Measurements from ENCODE around the gene KDM5C. TPM values are rescaled to one million over a fixed set of nuclear protein-coding genes. Genes with fewer than 3 reads are reported as not detected.

KDM5C gene
- total and polyA plus RNA-seq, 2 of the 8 experiments (the other 6 are each of a cell fraction or from before 2014, with no cell fraction given) = 42.4 to 82.2 TPM

DNA sequence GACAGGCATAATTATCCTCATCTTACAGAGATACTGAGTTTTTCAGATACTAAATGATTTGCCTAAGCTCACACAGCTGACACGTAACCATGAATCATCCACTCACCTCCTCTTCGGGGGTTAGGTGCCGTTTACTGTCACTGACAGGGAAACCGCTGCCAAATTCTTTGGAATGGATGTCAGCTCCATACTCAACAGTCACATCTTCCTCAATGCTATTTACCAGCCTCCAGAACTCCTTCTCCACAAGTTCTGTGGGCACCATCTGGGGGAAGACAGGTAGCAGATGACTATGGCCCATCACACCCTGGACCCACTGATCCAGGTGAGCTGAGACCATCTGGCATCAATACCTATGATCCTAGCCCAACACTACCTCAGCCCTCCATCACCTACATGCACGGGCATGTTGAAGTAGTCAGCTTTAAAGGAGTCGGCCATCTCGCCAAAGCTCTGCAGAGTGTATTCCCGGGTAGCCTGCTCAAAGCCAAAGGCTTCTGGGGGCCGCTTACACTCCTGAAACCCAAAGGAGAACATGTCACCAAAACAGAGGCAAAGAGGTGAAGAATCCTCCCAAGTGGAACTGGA, 13.5 kb downstream of the KDM5C start:
- H2BK12ac ChIP-seq (ENCODE audit: low read depth, low read length) = no peak overlapping the region
- no peak overlapping the region for H2BK5ac ChIP-seq (ENCODE audit: low read depth, low read length)
- CTCF ChIA-PET (ENCODE audit: partially characterized antibody) = no interaction called here
- no peak overlapping the region for H3K27ac ChIP-seq (ENCODE audit: low read depth, low read length)
- H3K4ac ChIP-seq (replicated peaks; ENCODE audit: insufficient read length, low read depth, low read length) = no peak overlapping the region
- H3K23ac ChIP-seq (ENCODE audit: insufficient read length) = no peak overlapping the region
- no peaks in the 10 kb centered on the region for H3K79me1 ChIP-seq (ENCODE audit: low read depth, low read length)
- no peak overlapping the region for H2BK15ac ChIP-seq (ENCODE audit: low read length)
- no peak overlapping the region for H2BK20ac ChIP-seq (ENCODE audit: low read length)
- H3K9ac ChIP-seq (replicated peaks in 1 of 4; ENCODE audit: extremely low read depth in 1 of 4, low read depth in 3 of 4, low read length in 3 of 4) = no peak overlapping the region
- H3K23me2 ChIP-seq (ENCODE audit: low read depth, low read length) = no peaks in the 10 kb centered on the region
- H3K4me3 ChIP-seq (ENCODE audit: extremely low read depth in 1 of 4, insufficient read depth in 2 of 4, low read depth in 3 of 4, low read length in 4 of 4) = no peak overlapping the region
- no peaks in the 10 kb centered on the region for H3K4me1 ChIP-seq (replicated peaks in 1 of 4; ENCODE audit: control insufficient read depth in 3 of 4, insufficient read depth in 4 of 4, low read length in 3 of 4)
- no peak overlapping the region for H3K4me2 ChIP-seq (ENCODE audit: insufficient read depth in 1 of 2, low read depth in 2 of 2, low read length in 2 of 2)
- no peak overlapping the region for H3K56ac ChIP-seq (replicated peaks; ENCODE audit: insufficient read length, low read depth, low read length)
- H2AFZ ChIP-seq (ENCODE audit: low read length) = no peak overlapping the region
- H4K91ac ChIP-seq (replicated peaks; ENCODE audit: insufficient read length, low read length) = no peak overlapping the region
- no peak overlapping the region; the same call in 1 of the 2 replicates for H4K8ac ChIP-seq (ENCODE audit: extremely low read depth, insufficient read depth, low read length)
- WGBS, 2 experiments (ENCODE audit: extremely low coverage in 1 of 2, insufficient coverage in 1 of 2, insufficient read length in 1 of 2, insufficient replicate concordance in 2 of 2, low coverage in 1 of 2, low lambda C conversion rate in 2 of 2, missing lambda C conversion rate in 1 of 2) = 97% methylated on average over 8 of the region's 9 CpGs; no CpG with 5 or more reads in 1 of the 2 experiments
- H3K79me2 ChIP-seq (ENCODE audit: control insufficient read depth in 1 of 2, insufficient read depth in 2 of 2, low read length in 2 of 2) = no peaks in the 10 kb centered on the region
- POLR2A ChIA-PET (ENCODE audit: partially characterized antibody) = no interaction called here
- no peak overlapping the region for H3K18ac ChIP-seq (ENCODE audit: extremely low read depth, low read length)
- peaks cover 0 to 2% of the 10 kb centered on the region in 2 experiments for H4K20me1 ChIP-seq (replicated peaks in 1 of 2; ENCODE audit: control insufficient read depth in 1 of 2, insufficient read depth in 2 of 2, low read length in 2 of 2)
- H2AK5ac ChIP-seq (ENCODE audit: low read depth, low read length) = no peak overlapping the region
- no peak overlapping the region for H4K5ac ChIP-seq (ENCODE audit: insufficient read length, low read depth, low read length)
- no peaks in the 10 kb centered on the region for H3K27me3 ChIP-seq (replicated peaks in 1 of 4; ENCODE audit: control insufficient read depth in 3 of 4, extremely low read depth in 1 of 4, insufficient read depth in 3 of 4, low read length in 3 of 4)
- no peak for FAIRE-seq
- no peak overlapping the region for H3K14ac ChIP-seq (ENCODE audit: insufficient read length)
- peaks cover 27 to 70% (median 53%) of the 10 kb centered on the region in 4 experiments for H3K36me3 ChIP-seq (ENCODE audit: control insufficient read depth in 2 of 4, insufficient read depth in 4 of 4, low read length in 3 of 4)
- no peak overlapping the region for H2BK120ac ChIP-seq (replicated peaks; ENCODE audit: low read depth, low read length)
- DNase-seq (ENCODE audit: low read depth in 1 of 2, low spot score in 2 of 2) = no peak
- H3K9me3 ChIP-seq (ENCODE audit: insufficient read depth in 2 of 2, low read depth in 1 of 2, low read length in 1 of 2) = no peaks in the 10 kb centered on the region

Data from H1 (cell line).